GM19025 (cell line): ENCODE data around the gene KMT2E.
A peak's percentile ranks its signal among the peaks of the same experiment; 100 is the strongest.
"Not testable (repeated sequence)": the region's sequence is repeated elsewhere in the genome, so short reads cannot be mapped to it uniquely, and the experiment has no call there.

ENCODE experiments used
- ATAC-seq: cut with Tn5 transposase; IDR thresholded peaks from one replicate; pipeline ENCODE4 v1.9.1; 2021; ENCODE audit warnings: mild to moderate bottlenecking, low read depth, moderate library complexity; ENCODE audit not compliant: unreplicated experiment

The KMT2E gene

GRCh38 chr7:104982308-104983075 lies 31.5 kb upstream of the KMT2E start:
- no peak for ATAC-seq

- no peak for ATAC-seq
Measured at GRCh38 chr7:104983076-104983577, 30.9 kb upstream of the KMT2E start.

- peak; percentile 89 for ATAC-seq
Measured at GRCh38 chr7:104983578-104984539, 30.1 kb upstream of the KMT2E start.

- no peak for ATAC-seq
Measured at GRCh38 chr7:104984585-104985258, 29.3 kb upstream of the KMT2E start.

GRCh38 chr7:104985259-104985617 lies 28.8 kb upstream of the KMT2E start:
- ATAC-seq, result no peak

- ATAC-seq, result no peak
Measured at GRCh38 chr7:104986628-104987259, 27.3 kb upstream of the KMT2E start.

- ATAC-seq, result not testable (repeated sequence)
Measured at GRCh38 chr7:104987403-104987802, 26.6 kb upstream of the KMT2E start.

GRCh38 chr7:104990983-104991382 lies 23.0 kb upstream of the KMT2E start:
- no peak for ATAC-seq

GRCh38 chr7:104992306-104992705 lies 21.7 kb upstream of the KMT2E start:
- no peak for ATAC-seq

GRCh38 chr7:104993217-104993862 lies 20.7 kb upstream of the KMT2E start:
- no peak for ATAC-seq

- no peak for ATAC-seq
Measured at GRCh38 chr7:104998040-104998752, 15.8 kb upstream of the KMT2E start.

- ATAC-seq, result no peak
Measured at GRCh38 chr7:105000200-105000599, 13.8 kb upstream of the KMT2E start.

GRCh38 chr7:105000927-105001336 lies 13.1 kb upstream of the KMT2E start:
- no peak for ATAC-seq

GRCh38 chr7:105001652-105002184 lies 12.3 kb upstream of the KMT2E start:
- no peak for ATAC-seq

- no peak for ATAC-seq
Measured at GRCh38 chr7:105003275-105003674, 10.7 kb upstream of the KMT2E start.

- ATAC-seq, result no peak
Measured at GRCh38 chr7:105003872-105004510, 10.0 kb upstream of the KMT2E start.

GRCh38 chr7:105005006-105005405 lies 9.0 kb upstream of the KMT2E start:
- not testable (repeated sequence) for ATAC-seq

- ATAC-seq, result not testable (repeated sequence)
Measured at GRCh38 chr7:105005486-105005885, 8.5 kb upstream of the KMT2E start.
